Stromal cell of bone marrow (primary cell): Measurements from ENCODE around the gene SNRNP25.
A peak's percentile ranks its signal among the peaks of the same experiment; 100 is the strongest.

Experiments used
- DNase-seq: peaks from one replicate; pipeline ENCODE4 v3.0.0-alpha.2; 2012; ENCODE audit warnings: low read depth

Gene SNRNP25

DNA sequence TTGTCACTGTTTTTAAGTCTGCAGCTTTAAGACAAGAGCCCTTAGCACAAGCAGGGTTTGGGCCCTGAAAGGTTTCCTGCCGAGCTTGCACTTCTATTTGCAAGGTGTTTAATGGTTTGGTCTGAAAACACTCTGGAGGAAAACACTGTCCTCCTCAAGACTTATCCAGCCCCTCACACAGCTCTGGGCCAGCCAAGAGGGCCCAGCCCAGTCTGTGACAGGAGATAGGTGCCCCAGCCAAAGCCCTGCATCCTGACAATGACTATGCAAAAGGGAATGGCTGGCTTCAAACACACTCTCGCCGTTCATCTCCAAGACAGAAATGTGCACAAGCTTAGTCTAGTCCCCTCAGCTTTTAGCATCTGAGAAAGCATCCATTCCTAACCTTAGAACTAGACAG, 51.3 kb downstream of the SNRNP25 start:
- no peak for DNase-seq

DNA sequence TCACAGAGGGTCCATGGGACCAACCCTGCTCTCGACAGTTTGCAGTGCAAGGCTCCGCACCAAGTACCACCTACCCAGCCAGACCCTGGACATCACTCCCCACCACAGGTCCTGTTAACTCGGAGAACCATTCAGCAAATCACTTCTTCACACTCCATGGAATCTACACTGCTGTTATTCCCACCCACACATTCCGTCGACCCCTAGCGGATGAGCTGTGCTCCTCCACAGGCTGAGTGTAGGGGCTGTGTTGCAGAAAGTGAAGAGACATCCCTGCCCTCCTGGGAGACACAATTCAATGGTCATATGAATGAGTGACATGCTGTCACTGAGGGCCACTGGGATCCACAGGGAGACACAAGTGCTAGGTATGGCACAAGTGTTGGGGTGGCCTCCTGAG, 51.9 kb downstream of the SNRNP25 start:
- DNase-seq, result no peak

DNA sequence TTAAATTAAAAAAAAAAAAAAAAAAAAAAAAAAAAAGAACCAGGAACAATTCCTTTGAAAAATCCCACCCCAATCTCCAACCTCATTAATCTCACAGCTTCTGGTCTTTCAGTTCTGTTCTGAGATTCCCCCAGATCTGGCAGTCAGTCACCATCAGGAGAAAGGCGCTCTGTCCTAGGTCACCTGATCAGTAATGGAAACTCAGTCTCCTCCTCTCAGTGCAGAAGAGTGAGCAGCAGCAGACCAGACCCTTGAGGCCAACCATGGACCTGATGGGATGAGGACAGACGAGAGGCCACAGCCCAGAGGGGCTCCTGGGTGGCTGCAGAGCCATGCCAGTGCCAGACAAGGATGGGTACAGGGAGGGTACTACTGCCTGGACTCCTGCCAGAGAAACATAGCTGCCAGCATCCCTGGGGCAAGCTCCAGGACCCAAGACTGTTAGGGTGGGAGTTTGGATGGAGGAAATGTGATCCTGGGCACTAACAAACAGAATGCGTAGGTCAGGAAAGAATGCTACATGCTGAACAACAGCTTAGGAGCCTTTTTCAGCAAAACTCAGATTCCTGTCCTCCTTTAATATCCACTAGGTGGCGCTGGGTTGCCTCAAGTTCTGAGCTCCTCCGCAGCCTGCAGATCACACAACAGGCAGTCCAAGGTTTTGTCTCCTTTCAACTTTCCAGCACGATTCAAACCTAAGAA, 53.1 kb downstream of the SNRNP25 start:
- peak; percentile 60 for DNase-seq
